Activated CD4-positive, alpha-beta T cell treated with anti-CD3 and anti-CD28 coated beads for 24 hours (primary cell): ENCODE data around the gene PLEKHF1.

Source experiments
- DNase-seq, 2 donors: peaks; one replicate each; pipeline ENCODE4 v3.0.0-alpha.2; 2020; ENCODE audit warnings: low read depth in 2 of 2

Gene PLEKHF1

GRCh38 chr19:29678484-29679106 is 13.3 kb downstream of the PLEKHF1 start:
- DNase-seq: no peak

GRCh38 chr19:29679598-29680210 is 14.4 kb downstream of the PLEKHF1 start:
- no peak for DNase-seq

GRCh38 chr19:29680447-29680846 is 15.2 kb downstream of the PLEKHF1 start:
- DNase-seq: peak; percentile 62 to 73

GRCh38 chr19:29680937-29681336 is 15.7 kb downstream of the PLEKHF1 start:
- no peak for DNase-seq

DNA sequence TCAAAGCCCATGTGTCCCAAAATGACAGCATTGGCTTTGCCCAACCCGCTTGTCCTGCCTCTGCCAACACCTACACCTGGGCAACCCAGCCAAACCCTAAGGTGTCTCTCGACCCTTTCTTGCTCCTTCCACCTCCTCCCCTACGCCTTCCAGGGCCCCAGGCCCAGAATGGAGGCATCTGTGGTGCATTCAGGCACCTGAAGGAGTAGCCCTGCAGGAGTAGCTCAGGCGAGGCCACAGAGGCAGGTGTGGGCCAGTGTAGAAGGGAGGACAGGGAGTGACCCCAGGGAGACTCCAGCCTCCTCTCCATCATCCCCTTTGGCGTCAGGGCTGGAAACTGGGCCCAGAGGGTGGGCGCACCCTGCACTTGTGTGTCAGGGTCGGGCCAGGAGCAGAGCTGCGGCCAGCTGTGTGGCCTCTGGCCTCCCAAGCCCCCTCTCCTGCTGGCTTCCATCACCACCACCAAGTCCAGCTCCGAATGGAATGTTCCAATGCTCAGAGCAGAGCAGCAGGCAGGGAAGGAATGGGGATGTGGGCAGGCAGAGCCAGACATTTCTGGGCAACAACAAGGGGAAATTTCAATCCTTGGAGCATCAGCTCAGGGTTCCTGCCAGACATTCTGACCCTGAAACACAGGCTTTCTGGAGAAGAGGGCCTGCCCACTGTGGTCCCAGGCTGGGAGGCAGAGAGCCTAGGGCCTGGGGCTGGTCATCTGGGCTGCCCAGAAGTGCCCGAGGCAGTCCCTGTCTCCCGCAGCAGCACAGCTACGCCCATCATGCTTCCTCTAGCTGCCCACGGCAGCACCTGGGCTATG is 16.4 kb downstream of the PLEKHF1 start:
- DNase-seq: no peak

DNA sequence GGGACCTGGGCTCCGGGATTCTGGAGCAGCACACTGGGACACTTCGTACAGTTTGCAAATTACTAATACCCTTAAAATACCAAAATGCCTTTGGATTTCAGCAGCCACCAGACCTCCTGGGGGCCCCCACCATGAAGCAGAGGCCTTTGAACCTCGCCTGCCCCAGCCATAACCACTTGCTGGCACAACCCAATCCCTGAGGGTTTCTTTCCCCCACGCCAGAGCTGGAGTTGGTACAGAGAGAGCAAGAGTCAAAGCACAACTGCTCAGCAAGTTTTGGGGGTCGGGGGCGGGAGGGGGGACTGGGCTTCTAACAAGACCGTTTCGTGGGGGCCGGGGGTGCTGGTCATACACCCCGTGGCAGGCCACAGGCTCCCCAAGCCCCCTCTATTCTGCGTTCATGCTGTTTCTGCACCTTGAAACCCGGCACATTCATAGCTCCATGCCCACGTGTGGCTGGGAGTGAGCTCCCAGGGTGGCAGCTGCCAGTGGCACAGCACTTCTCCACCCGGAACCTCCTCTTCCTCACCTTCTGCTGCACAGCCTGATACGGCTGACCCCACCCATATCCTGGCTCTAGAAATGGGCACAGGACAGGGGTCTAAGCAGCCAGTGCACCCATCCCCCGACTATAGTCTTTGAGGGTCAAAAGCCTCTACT is 17.1 kb downstream of the PLEKHF1 start:
- no peak for DNase-seq

DNA sequence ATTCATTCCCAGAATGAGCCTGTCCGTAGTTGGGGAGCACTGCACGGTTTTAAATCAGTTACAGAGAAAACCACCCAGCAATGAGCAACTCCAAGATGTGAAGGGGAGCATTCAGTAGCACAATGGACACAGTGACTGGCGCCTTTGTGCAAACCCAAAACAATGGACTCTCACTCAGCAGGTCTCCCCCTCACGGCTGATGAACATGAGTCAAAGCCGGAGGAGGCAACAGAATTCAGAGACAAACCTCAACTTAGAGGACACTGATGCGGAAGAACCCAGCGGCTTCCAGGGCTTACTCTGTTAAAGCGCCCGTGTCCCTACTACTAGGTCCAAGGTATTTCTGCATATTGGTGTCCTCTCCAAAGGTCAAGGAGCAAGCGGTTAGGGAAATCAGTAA is 17.7 kb downstream of the PLEKHF1 start:
- no peak for DNase-seq

DNA sequence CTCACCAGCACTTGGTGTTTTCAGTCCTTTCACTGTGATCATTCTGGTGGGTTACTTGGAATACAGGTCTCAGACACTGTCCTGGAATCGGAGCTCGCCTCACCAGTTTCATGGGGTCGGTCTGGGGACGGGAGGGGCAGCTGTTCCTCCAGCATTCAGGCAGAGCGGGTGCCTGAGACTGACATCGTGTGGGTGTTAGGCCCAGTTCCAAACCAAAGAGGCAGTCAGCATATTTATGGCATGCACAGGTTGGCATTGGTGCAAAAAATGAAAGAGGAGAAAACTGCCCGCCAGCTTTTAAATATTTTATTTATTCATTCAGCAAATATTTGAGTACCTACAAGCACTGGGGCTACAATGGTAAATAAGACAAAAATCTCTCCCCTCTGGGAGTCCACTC is 20.1 kb downstream of the PLEKHF1 start:
- no peak for DNase-seq

- no peak for DNase-seq
Measured at GRCh38 chr19:29686285-29686805, 21.1 kb downstream of the PLEKHF1 start.

- DNase-seq: peak in 1 of 2 donors; percentile 37
Measured at GRCh38 chr19:29687244-29687896, 22.1 kb downstream of the PLEKHF1 start.

GRCh38 chr19:29687897-29688728 is 22.9 kb downstream of the PLEKHF1 start:
- no peak for DNase-seq

DNA sequence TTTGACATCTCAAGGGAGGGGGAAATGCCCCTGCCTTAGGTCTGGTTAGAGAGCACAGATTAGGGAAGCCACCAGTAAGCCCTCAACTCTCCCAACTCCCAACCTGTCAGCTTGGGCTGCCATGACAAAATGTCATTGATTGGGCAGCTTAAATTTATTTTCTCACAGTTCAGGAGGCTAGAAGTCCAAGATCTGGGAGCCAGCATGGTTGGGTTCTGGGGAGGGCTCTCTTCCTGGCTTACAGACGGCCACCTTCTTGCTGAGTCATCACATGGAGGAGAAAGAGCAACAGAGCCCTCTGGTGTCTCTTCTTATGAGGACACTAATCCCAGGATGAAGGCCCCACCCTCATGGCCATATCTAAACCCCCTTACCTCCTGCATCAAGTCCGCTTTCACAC is 25.6 kb downstream of the PLEKHF1 start:
- DNase-seq: peak in 1 of 2 donors; percentile 31

- no peak for DNase-seq
Measured at GRCh38 chr19:29694161-29694560, 28.9 kb downstream of the PLEKHF1 start.

DNA sequence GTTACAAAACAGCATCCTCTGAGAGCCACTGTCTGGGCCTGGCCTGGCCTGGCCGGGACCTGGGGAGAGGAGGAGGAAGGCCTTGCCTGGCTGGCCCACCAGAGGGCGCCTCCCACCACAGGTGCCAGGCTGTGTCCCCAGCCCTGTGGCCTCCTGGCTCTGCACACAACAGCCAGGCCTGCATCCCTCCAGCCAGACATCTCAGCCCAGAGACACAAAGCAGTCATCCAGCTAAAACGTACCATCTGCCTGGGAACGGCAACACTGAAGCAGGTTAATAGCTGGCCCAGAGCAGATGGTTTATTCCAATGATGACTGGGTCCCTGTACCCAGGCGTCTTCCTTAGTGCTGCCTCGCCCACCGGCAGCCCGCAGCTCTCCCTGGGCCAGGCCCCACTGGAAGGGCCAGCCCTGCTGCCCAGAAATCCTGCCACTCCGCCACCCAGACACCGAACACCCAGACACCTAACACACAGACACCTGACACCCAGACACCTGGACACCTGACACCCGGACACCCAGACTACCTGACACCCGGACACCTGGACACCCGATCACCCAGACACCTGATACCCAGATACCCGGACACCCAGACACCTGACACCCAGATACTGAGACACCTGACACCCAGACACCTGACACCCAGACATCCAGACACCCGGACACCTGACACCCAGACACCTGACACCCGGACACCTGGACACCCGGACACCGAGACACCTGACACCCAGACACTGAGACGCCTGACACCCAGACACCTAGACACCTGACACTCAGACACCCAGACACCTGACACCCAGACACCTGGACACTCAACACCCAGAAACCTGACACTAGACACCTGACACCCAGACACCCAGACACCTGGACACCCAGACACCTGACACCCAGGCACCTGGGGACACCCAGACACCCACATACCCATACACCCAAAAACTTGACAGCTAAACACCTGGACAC is 29.7 kb downstream of the PLEKHF1 start:
- peak; percentile 76 to 80 for DNase-seq

DNA sequence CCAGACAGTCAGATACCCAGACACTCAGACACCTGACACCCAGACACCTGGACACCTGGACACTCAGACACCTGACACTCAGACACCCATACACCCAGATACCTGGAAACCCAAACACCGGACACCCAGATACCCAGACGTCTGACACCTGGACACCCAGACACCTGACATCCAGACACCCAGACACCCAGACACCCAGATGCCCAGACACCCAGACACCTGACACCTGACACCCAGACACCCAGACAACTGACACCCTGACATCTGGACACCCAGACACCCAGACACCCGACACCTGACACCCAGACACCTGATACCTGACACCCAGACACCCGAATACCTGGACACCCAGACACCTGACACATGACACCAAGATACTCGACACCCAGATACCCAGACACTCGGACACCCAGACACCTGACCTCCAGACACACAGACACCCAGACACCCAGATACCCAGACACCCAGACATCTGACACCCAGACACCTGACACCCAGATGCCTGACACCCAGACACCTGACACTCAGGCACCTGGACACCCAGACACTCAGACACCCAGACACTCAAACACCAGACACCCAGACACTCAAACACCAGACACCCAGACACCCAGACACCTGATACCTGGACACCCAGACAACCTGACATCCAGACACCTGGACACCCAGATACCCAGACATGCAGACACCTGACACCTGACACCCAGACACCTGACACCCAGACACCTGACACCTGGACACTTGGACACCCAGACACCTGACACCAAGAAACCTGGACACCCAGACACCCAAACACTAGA is 30.7 kb downstream of the PLEKHF1 start:
- DNase-seq: no peak

- DNase-seq: no peak
Measured at GRCh38 chr19:29696565-29696846, 31.2 kb downstream of the PLEKHF1 start.

DNA sequence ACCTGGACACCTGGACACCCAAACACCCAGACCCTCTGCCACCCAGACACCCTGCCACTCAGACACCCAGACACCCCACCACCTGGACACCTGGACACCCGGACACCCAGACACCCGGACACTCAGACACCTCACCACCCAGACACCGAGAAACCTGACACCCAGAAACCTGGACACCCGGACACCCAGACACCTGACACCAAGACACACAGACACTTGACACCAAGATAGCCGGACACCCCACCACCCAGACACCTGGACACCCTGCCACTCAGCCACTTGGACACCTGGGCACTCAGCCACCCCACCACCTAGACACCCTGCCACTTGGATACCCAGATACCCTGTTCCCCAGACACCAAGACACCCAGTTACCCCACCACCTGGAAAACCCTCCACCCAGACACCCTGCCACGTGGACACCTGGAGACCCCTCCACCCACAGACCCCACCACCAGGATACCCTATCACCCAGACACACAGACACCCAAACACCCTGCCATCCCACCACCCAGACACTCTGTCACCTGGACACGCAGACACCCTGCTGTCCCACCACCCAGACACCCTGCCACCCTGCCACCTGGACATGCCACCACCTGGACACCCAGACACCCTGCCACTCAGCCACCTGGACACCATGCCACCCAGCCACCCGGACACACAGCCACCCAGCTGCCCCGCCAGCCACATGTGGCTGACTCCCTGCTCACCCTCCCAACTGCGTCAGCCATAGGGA is 32.4 kb downstream of the PLEKHF1 start:
- DNase-seq: no peak

- DNase-seq: no peak
Measured at GRCh38 chr19:29699861-29700260, 34.6 kb downstream of the PLEKHF1 start.
